Activated T-cell treated with anti-CD3 and anti-CD28 coated beads, Interleukin-2, amount 50 U/mL, for 4 hours (primary cell): Measurements from ENCODE around the gene GART. TPM values are rescaled to one million over a fixed set of nuclear protein-coding genes. Genes with fewer than 3 reads are reported as not detected.
"Not testable (repeated sequence)": the region's sequence is repeated elsewhere in the genome, so short reads cannot be mapped to it uniquely, and the experiment has no call there.

Source experiments
- ATAC-seq, 2 donors: fragments of 200-7000 bp; cut with Tn5 transposase; one replicate each; pipeline ENCODE4 v1.10.0; 2021
- DNase-seq: peaks from one replicate; pipeline ENCODE4 v3.0.0-alpha.2; 2020
- H3K27me3 Mint-ChIP-seq: one replicate; pipeline ENCODE4 v1.8.0; 2021; ENCODE audit warnings: low read depth, mixed read lengths
- H3K36me3 Mint-ChIP-seq: one replicate; pipeline ENCODE4 v1.8.0; 2022; ENCODE audit warnings: mixed read lengths; ENCODE audit not compliant: insufficient read depth
- H3K4me1 Mint-ChIP-seq: one replicate; pipeline ENCODE4 v1.8.0; 2021; ENCODE audit warnings: low read depth, mixed read lengths
- H3K4me3 Mint-ChIP-seq: one replicate; pipeline ENCODE4 v1.8.0; 2021; ENCODE audit warnings: mild to moderate bottlenecking, moderate library complexity, mixed read lengths
- H3K9me3 Mint-ChIP-seq: one replicate; pipeline ENCODE4 v1.8.0; 2021; ENCODE audit warnings: mixed read lengths
- total RNA-seq, 3 donors: library from RNA; stranded (reverse); gene quantifications; one replicate each; pipeline ENCODE4 v1.2.1, GENCODE V29; 2021

The GART gene
- total RNA-seq, 3 donors from 2014 or later, result 244 to 274 (median 244) TPM

DNA sequence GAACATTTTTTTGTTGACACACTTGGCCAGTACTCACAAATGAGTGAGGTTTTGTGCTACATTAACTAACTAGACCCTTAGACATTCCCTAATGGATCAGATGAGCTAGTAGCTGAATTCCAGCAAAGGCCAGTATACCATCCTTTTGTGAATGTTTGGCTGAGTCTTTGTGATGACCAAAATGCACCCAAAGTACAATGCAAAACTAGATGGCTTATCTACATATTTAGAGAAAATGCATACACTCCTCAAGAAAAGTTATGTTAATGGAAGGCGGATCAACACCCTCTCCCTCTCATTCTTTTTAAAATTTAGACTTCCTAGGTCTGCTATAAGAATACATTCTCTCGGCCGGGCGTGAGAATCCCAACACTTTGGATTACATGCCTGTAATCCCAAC lies 30.3 kb downstream of the GART start:
- ATAC-seq (no peak), DNase-seq (no peak)
- Mint-ChIP-seq H3K27me3 (no peaks in the 10 kb centered on the region), H3K36me3 (peaks cover 55% of the 10 kb centered on the region), H3K4me3 (no peak overlapping the region), H3K9me3 (peaks cover 5% of the 10 kb centered on the region), H3K4me1 (peaks cover 4% of the 10 kb centered on the region)

GRCh38 chr21:33510826-33511225 lies 31.1 kb downstream of the GART start:
- DNase-seq (no peak), ATAC-seq (no peak)
- Mint-ChIP-seq H3K9me3 (peaks cover 5% of the 10 kb centered on the region), H3K27me3 (no peaks in the 10 kb centered on the region), H3K4me1 (peaks cover 4% of the 10 kb centered on the region), H3K4me3 (no peak overlapping the region), H3K36me3 (peaks cover 53% of the 10 kb centered on the region)

- H3K9me3 Mint-ChIP-seq, H3K4me3 Mint-ChIP-seq, DNase-seq, H3K27me3 Mint-ChIP-seq, ATAC-seq, H3K4me1 Mint-ChIP-seq: not testable (repeated sequence)
- peaks cover 52% of the 10 kb centered on the region for H3K36me3 Mint-ChIP-seq
Measured at GRCh38 chr21:33507003-33507402, 34.9 kb downstream of the GART start.

GRCh38 chr21:33505833-33506232 lies 36.1 kb downstream of the GART start:
- Mint-ChIP-seq H3K4me3 (no peak overlapping the region), H3K4me1 (no peaks in the 10 kb centered on the region), H3K27me3 (no peaks in the 10 kb centered on the region), H3K36me3 (peaks cover 44% of the 10 kb centered on the region), H3K9me3 (peaks cover 5% of the 10 kb centered on the region)
- DNase-seq (no peak), ATAC-seq (no peak)

GRCh38 chr21:33496345-33496744 lies 45.6 kb downstream of the GART start:
- H3K9me3 Mint-ChIP-seq, result no peaks in the 10 kb centered on the region
- DNase-seq, result no peak
- no peaks in the 10 kb centered on the region for H3K36me3 Mint-ChIP-seq
- H3K4me3 Mint-ChIP-seq, result no peak overlapping the region
- no peak for ATAC-seq
- no peaks in the 10 kb centered on the region for H3K27me3 Mint-ChIP-seq
- peaks cover 5% of the 10 kb centered on the region for H3K4me1 Mint-ChIP-seq

GRCh38 chr21:33495743-33496142 lies 46.2 kb downstream of the GART start:
- ATAC-seq, result no peak
- Mint-ChIP-seq H3K4me1 (peaks cover 9% of the 10 kb centered on the region), H3K36me3 (no peaks in the 10 kb centered on the region), H3K9me3 (no peaks in the 10 kb centered on the region), H3K4me3 (no peak overlapping the region), H3K27me3 (no peaks in the 10 kb centered on the region)
- no peak for DNase-seq

DNA sequence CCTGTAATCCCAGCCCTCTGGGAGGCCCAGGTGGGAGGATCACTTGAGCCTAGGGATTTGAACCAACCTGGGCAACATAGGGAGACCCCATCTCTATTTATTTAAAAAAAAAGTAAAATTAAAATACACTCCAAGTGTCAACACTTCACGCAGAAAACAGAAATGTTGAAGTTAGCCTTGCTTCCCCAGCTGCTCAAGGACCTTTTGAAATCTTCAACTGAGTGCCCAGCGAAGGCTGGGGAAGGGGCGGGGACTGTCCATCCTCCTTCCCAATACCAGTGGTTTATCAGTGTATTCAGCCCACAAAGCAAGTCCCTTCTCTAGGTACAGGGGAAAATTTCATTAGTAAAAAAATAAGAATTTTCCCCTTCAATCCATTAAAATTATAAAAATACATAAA lies 48.2 kb downstream of the GART start:
- H3K27me3 Mint-ChIP-seq, result no peaks in the 10 kb centered on the region
- ATAC-seq (no peak), DNase-seq (no peak)
- H3K4me1 Mint-ChIP-seq, result peaks cover 10% of the 10 kb centered on the region
- H3K9me3 Mint-ChIP-seq, result no peaks in the 10 kb centered on the region
- no peaks in the 10 kb centered on the region for H3K36me3 Mint-ChIP-seq
- no peak overlapping the region for H3K4me3 Mint-ChIP-seq

GRCh38 chr21:33492571-33492970 lies 49.3 kb downstream of the GART start:
- H3K9me3 Mint-ChIP-seq, result no peaks in the 10 kb centered on the region
- H3K36me3 Mint-ChIP-seq, result no peaks in the 10 kb centered on the region
- ATAC-seq (no peak), DNase-seq (no peak)
- peak overlapping the region; percentile 47 for H3K4me3 Mint-ChIP-seq
- H3K27me3 Mint-ChIP-seq, result no peaks in the 10 kb centered on the region
- H3K4me1 Mint-ChIP-seq, result peaks cover 10% of the 10 kb centered on the region

- no peaks in the 10 kb centered on the region for H3K27me3 Mint-ChIP-seq
- H3K9me3 Mint-ChIP-seq, result no peaks in the 10 kb centered on the region
- no peaks in the 10 kb centered on the region for H3K36me3 Mint-ChIP-seq
- H3K4me1 Mint-ChIP-seq, result peaks cover 10% of the 10 kb centered on the region
- peak; percentile 97 to 99 for ATAC-seq
- H3K4me3 Mint-ChIP-seq, result peak within 1 kb of the TSS; percentile 94
- peak; percentile 92 for DNase-seq
Measured at GRCh38 chr21:33491373-33492102, 50.4 kb downstream of the GART start, which contains the start of gene DNAJC28. Gene DNAJC28 (minus strand): TSS chr21:33491716. CDS start chr21:33489393, 2,323 bp downstream.

DNA sequence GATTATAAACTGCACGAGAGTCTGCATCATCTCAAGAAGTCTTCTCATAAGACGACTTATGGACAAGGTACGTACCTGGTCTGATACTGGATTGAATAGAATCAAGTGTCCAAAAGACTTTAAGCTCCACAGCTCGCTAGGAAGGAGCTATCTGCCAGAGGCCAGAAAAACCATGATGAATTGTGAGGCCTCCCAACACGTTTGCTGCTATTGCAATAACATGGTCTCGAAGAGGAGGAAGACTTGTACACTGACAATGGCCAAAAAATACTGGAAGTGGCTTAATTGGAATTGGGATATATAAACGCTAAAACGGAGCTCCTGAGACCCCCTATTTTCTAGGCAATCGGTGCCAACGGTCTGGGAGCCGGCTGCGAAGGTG lies 50.9 kb downstream of the GART start:
- DNase-seq, result no peak
- no peaks in the 10 kb centered on the region for H3K9me3 Mint-ChIP-seq
- no peaks in the 10 kb centered on the region for H3K27me3 Mint-ChIP-seq
- ATAC-seq, result peak in 1 of 2 donors; percentile 1
- no peaks in the 10 kb centered on the region for H3K36me3 Mint-ChIP-seq
- peaks cover 10% of the 10 kb centered on the region for H3K4me1 Mint-ChIP-seq
- peak overlapping the region; percentile 94 for H3K4me3 Mint-ChIP-seq

GRCh38 chr21:33488936-33489335 lies 53.0 kb downstream of the GART start:
- Mint-ChIP-seq H3K36me3 (no peaks in the 10 kb centered on the region), H3K4me3 (no peak overlapping the region), H3K9me3 (no peaks in the 10 kb centered on the region), H3K27me3 (no peaks in the 10 kb centered on the region), H3K4me1 (peaks cover 10% of the 10 kb centered on the region)
- ATAC-seq, result no peak
- DNase-seq, result no peak

DNA sequence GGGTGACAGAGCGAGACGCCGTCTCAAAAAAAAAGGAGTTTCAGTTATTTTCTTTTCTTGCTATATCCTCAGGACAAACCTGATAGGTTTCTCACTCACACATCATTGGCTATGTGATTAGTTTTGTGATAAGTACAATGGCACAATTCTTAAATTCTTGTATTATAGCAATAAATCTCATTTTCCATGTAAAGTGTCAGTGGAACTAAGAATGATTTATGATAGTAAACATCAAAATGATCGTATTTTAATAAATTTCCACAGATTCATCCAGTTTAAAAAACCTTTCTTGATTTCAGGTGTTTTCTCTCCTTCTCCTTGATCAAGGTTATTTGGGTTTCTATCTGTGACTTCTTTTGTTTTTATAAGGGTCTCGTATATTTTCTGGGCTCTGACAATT lies 53.9 kb downstream of the GART start:
- Mint-ChIP-seq H3K4me3 (no peak overlapping the region), H3K9me3 (no peaks in the 10 kb centered on the region), H3K36me3 (no peaks in the 10 kb centered on the region), H3K27me3 (no peaks in the 10 kb centered on the region), H3K4me1 (peaks cover 10% of the 10 kb centered on the region)
- no peak for DNase-seq
- no peak for ATAC-seq

DNA sequence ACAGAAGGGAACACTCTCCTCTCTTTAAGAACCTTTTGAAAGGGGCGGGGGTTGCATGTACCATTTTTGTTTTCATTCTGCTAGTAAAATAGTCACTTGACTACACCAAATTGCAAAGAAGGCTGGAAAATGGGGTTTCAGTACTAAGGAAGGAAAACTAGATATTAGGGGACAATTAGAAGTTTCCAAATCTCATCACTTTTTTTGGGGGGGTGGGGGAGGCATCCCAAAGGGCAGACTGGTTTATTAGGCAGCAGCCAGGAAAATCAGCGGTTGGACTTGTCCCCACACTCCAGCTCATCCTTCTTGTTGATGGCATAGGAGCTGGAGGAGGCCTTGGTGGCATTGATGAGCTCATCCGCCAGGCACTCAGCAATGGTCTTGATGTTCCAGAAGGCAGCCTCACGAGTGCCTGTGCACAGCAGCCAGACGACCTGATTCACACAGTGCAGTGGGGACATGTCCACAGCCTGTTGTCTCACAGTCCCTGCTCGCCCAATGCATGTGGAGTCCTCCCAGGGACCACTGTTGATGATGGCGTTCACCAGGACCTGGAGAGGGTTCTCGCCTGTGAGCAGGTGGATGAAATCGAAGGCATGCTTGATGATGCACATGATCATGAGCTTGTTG lies 60.5 kb downstream of the GART start:
- DNase-seq (no peak), ATAC-seq (no peak)
- Mint-ChIP-seq H3K36me3 (no peaks in the 10 kb centered on the region), H3K27me3 (no peaks in the 10 kb centered on the region), H3K4me1 (peaks cover 15% of the 10 kb centered on the region), H3K9me3 (no peaks in the 10 kb centered on the region), H3K4me3 (no peak overlapping the region)

GRCh38 chr21:33480481-33481103 lies 61.3 kb downstream of the GART start:
- peaks cover 15% of the 10 kb centered on the region for H3K4me1 Mint-ChIP-seq
- peak overlapping the region; percentile 90 for H3K4me3 Mint-ChIP-seq
- H3K27me3 Mint-ChIP-seq, result no peaks in the 10 kb centered on the region
- no peaks in the 10 kb centered on the region for H3K36me3 Mint-ChIP-seq
- no peak for DNase-seq
- H3K9me3 Mint-ChIP-seq, result no peaks in the 10 kb centered on the region
- ATAC-seq, result no peak
